Karpas-422 (cell line): ENCODE results near the gene SHISAL2B. TPM values are rescaled to one million over a fixed set of nuclear protein-coding genes. Genes with fewer than 3 reads are reported as not detected.

Experiments
- DNase-seq: peaks from one replicate; pipeline ENCODE4 v3.0.0-alpha.2; 2015
- H2AFZ ChIP-seq: fragments of 200-600 bp; sonication (generic); 2 replicates; pipeline ENCODE4 v1.6.1; 2014; ENCODE audit warnings: antibody characterized with exemption, low read length, mixed read lengths
- H3K27ac ChIP-seq: fragments of 200-600 bp; sonication (generic); 2 replicates; pipeline ENCODE4 v1.5.1; 2014; ENCODE audit warnings: mild to moderate bottlenecking, low read length, moderate library complexity
- H3K27me3 ChIP-seq: fragments of 200-600 bp; sonication (generic); 2 replicates; pipeline ENCODE4 v1.6.1; 2014; ENCODE audit warnings: low read length, mixed read lengths
- H3K36me3 ChIP-seq: fragments of 200-600 bp; sonication (generic); 2 replicates; pipeline ENCODE4 v1.6.1; 2014; ENCODE audit warnings: low read length, mixed read lengths; ENCODE audit not compliant: insufficient read depth
- H3K4me1 ChIP-seq: fragments of 200-600 bp; sonication (generic); 2 replicates; pipeline ENCODE4 v1.6.1; 2014; ENCODE audit warnings: mild to moderate bottlenecking, low read length, mixed read lengths
- H3K4me2 ChIP-seq: fragments of 200-600 bp; sonication (generic); 2 replicates; pipeline ENCODE4 v1.6.1; 2014; ENCODE audit warnings: low read length, low read depth, mild to moderate bottlenecking; ENCODE audit not compliant: poor library complexity, severe bottlenecking
- H3K4me3 ChIP-seq: fragments of 200-600 bp; sonication (generic); 2 replicates; pipeline ENCODE4 v1.5.1; 2014; ENCODE audit warnings: mild to moderate bottlenecking, antibody characterized with exemption, low read length, mixed read lengths
- H3K79me2 ChIP-seq: fragments of 200-600 bp; sonication (generic); 2 replicates; pipeline ENCODE4 v1.6.1; 2014; ENCODE audit warnings: mild to moderate bottlenecking, low read length, mixed read lengths
- H3K9ac ChIP-seq: fragments of 200-600 bp; sonication (generic); 2 replicates; pipeline ENCODE4 v1.6.0; 2014; ENCODE audit warnings: low read length
- H3K9me2 ChIP-seq: fragments of 200-600 bp; sonication (generic), shearing (Covaris generic); replicated peaks from 2 replicates; pipeline ENCODE4 v1.6.0; 2014; ENCODE audit warnings: mild to moderate bottlenecking, low read length, moderate library complexity; ENCODE audit not compliant: insufficient read depth
- H3K9me3 ChIP-seq: fragments of 300-700, 200-600 bp; sonication (generic); 2 replicates; pipeline ENCODE4 v1.6.1; 2014; ENCODE audit warnings: low read length, mixed read lengths
- H4K20me1 ChIP-seq: fragments of 200-600 bp; sonication (generic); 2 replicates; pipeline ENCODE4 v1.6.1; 2014; ENCODE audit warnings: mild to moderate bottlenecking, antibody characterized with exemption, low read length, low read depth; ENCODE audit not compliant: insufficient read depth
- total RNA-seq: library from RNA; depleted of rRNA; stranded (reverse); fragments of >200 nt; shearing (Covaris generic); gene quantifications from 2 replicates; pipeline ENCODE4 v1.2.3, GENCODE V29; 2014; ENCODE audit warnings: low replicate concordance; rRNA removed

Gene SHISAL2B
- total RNA-seq, 1 experiment from 2014 or later = not detected

DNA sequence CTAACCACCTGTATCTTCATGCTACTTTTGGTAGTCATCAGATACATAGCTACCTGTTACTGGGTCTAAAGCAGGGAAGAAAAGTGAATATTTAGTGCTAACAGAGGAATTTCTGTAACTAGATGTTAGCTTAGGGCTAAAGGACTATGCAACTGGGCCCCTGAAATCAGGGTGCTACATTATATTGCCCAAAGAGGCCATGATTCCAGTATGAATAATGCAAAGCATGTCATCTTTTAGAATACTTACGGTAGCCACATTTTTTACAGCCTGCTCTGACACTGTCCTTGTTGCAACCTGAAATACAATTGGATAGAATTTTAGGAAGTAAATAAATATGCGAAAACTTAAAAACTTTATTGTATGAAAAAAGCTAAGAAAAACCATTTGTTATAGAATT is 63.8 kb downstream of the SHISAL2B start:
- no peak overlapping the region for H2AFZ ChIP-seq
- no peak for DNase-seq
- no peaks in the 10 kb centered on the region for H3K9me3 ChIP-seq
- H3K9ac ChIP-seq = no peak overlapping the region
- H3K27ac ChIP-seq = no peak overlapping the region
- H4K20me1 ChIP-seq = no peaks in the 10 kb centered on the region
- H3K79me2 ChIP-seq = peaks cover 84% of the 10 kb centered on the region
- H3K9me2 ChIP-seq = no peaks in the 10 kb centered on the region
- H3K27me3 ChIP-seq = no peaks in the 10 kb centered on the region
- peaks cover 23% of the 10 kb centered on the region for H3K36me3 ChIP-seq
- H3K4me2 ChIP-seq = no peak overlapping the region
- H3K4me3 ChIP-seq = no peak overlapping the region
- H3K4me1 ChIP-seq = no peaks in the 10 kb centered on the region

DNA sequence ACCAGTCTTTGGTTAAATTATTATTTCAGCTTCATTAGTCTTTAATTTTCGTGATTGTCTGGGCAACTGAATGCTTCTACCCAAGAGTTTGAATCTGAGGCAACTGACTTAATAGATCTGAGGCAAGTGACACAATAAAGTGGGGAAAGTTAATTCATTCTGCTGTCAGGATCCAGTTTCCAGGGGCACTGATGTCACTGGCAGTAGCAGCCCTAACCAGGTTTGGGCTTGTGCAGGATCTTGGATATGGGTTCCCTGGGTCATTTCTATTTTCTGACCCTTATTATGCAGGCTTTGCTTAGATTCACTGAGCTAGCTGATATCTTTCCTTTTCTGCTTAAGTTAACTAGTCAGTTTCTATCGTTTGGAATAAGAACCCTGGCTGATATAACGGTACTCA is 68.6 kb downstream of the SHISAL2B start:
- Histone ChIP-seq H3K27me3 (no peaks in the 10 kb centered on the region), H3K9me3 (no peaks in the 10 kb centered on the region), H3K4me3 (no peak overlapping the region), H3K9me2 (no peaks in the 10 kb centered on the region), H3K9ac (no peak overlapping the region), H3K4me1 (no peaks in the 10 kb centered on the region), H3K79me2 (peaks cover 96% of the 10 kb centered on the region), H2AFZ (no peak overlapping the region), H4K20me1 (no peaks in the 10 kb centered on the region), H3K4me2 (no peak overlapping the region), H3K27ac (no peak overlapping the region), H3K36me3 (peaks cover 26% of the 10 kb centered on the region)
- no peak for DNase-seq

GRCh38 chr5:64759960-64760660 is 69.8 kb downstream of the SHISAL2B start:
- H4K20me1 ChIP-seq = no peaks in the 10 kb centered on the region
- H3K4me3 ChIP-seq = no peak overlapping the region
- H3K4me1 ChIP-seq = no peaks in the 10 kb centered on the region
- H3K79me2 ChIP-seq = peaks cover 96% of the 10 kb centered on the region
- H3K36me3 ChIP-seq = peaks cover 35% of the 10 kb centered on the region
- no peaks in the 10 kb centered on the region for H3K9me2 ChIP-seq
- H3K9ac ChIP-seq = no peak overlapping the region
- no peaks in the 10 kb centered on the region for H3K9me3 ChIP-seq
- no peak overlapping the region for H3K4me2 ChIP-seq
- DNase-seq = no peak
- no peak overlapping the region for H2AFZ ChIP-seq
- no peaks in the 10 kb centered on the region for H3K27me3 ChIP-seq
- no peak overlapping the region for H3K27ac ChIP-seq

DNA sequence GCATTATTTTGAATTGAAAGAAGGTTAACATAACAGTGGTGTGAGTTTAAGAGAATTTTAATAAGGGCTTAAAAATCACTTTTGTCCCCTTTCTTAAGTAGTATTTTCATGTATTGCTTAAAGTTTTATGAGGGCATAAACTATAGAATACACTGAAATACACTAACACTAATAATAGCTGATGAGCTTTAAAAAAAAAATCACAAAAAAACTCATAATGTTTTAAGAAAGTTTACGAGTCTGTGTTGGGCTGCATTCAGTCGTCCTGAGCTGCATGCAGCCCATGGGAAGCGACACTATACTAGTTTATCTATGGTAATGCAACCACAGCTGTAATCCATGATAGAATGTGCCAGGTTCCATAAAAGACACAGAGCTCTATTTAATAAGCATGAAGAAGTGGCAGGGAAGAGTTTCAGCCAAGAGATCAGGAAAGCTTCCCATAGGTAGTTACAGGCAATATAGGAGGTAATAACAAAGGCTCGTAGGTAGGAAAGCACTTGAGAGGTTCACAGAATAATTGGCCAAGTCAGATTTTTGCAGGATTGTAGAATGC is 73.7 kb downstream of the SHISAL2B start:
- Histone ChIP-seq H3K9me3 (no peaks in the 10 kb centered on the region), H3K4me1 (peaks cover 20% of the 10 kb centered on the region), H4K20me1 (no peaks in the 10 kb centered on the region), H3K9ac (no peak overlapping the region), H3K4me3 (no peak overlapping the region), H3K27ac (no peak overlapping the region), H3K27me3 (no peaks in the 10 kb centered on the region), H3K36me3 (peaks cover 39% of the 10 kb centered on the region; the same call in 1 of the 2 replicates), H3K9me2 (no peaks in the 10 kb centered on the region), H2AFZ (no peak overlapping the region), H3K4me2 (no peak overlapping the region), H3K79me2 (peaks cover 95% of the 10 kb centered on the region)
- no peak for DNase-seq

DNA sequence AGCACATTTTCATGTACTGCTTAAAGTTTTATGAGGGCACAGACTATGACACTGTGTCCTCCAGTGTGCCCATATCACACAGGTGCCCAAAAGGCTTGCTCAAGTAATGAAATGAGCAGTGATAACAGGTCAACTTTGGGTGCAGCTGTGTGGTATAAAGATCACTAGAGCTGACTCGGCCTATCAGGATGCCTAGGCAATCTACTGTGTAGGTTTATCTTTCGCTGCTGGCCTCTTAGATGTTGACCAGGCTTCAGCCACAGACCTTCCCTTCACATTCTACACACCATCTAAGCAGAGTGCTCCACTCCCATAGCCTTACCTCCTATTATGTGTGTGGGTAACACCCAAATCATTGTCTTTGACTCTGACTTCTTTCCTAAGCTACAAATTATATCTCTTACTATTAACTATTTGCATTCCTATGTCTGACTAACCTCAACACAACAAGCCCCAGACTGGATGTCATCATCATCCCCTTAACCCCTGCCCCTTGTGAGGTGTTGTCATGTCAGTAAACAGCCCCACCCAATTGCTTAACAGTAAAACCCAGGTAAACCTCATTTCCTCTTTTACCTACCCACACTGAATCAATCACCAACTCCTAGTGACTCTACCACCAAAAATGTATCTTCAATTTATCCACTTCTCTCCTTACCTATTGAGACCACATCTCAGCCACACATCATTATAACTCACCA is 75.7 kb downstream of the SHISAL2B start:
- DNase-seq = no peak
- H3K4me3 ChIP-seq = peak overlapping the region; percentile 81; the same call in 1 of the 2 replicates

DNA sequence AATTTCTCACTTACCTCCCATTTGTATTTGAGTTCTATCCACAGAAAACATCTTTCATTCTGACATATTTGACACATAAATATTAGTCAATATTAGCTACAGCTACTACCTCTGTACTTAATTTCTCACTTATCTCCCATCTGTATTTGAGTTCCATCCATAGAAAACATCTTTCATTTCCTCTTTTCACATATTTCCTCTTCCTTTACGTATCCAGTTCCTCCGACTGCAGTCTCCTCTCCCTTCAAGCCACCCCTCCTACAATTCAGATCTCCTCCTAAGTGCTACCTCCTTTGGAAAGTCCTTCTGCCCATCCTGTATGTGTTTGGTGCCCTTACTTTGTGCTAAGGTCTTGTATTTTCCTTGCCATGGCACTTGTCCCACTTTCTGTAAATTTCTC is 76.6 kb downstream of the SHISAL2B start:
- H3K9ac ChIP-seq = peak overlapping the region; percentile 87

More for the DNA sequence above, 75.7 kb downstream of the SHISAL2B start:
- Histone ChIP-seq H3K27ac (no peak overlapping the region), H3K36me3 (peaks cover 29% of the 10 kb centered on the region; the same call in 1 of the 2 replicates), H3K9me3 (no peaks in the 10 kb centered on the region), H3K27me3 (no peaks in the 10 kb centered on the region), H3K9me2 (no peaks in the 10 kb centered on the region), H4K20me1 (no peaks in the 10 kb centered on the region), H2AFZ (no peak overlapping the region), H3K4me2 (peak overlapping the region; percentile 94), H3K9ac (no peak overlapping the region), H3K4me1 (peaks cover 36% of the 10 kb centered on the region), H3K79me2 (peaks cover 95% of the 10 kb centered on the region)

More for the DNA sequence above, 76.6 kb downstream of the SHISAL2B start:
- H3K27ac ChIP-seq = peak overlapping the region; percentile 71; the same call in 1 of the 2 replicates
- no peak overlapping the region for H2AFZ ChIP-seq
- peaks cover 29% of the 10 kb centered on the region; the same call in 1 of the 2 replicates for H3K36me3 ChIP-seq
- H3K9me3 ChIP-seq = no peaks in the 10 kb centered on the region
- H3K79me2 ChIP-seq = peaks cover 95% of the 10 kb centered on the region
- H3K27me3 ChIP-seq = no peaks in the 10 kb centered on the region
- H3K4me3 ChIP-seq = peak overlapping the region; percentile 81
- peak overlapping the region; percentile 94 for H3K4me2 ChIP-seq
- H3K9me2 ChIP-seq = no peaks in the 10 kb centered on the region
- peak; percentile 48 for DNase-seq
- H4K20me1 ChIP-seq = no peaks in the 10 kb centered on the region
- peaks cover 46% of the 10 kb centered on the region for H3K4me1 ChIP-seq

Other genes starting within 250 kb of the SHISAL2B start
- gene RGS7BP, start 184.5 kb upstream of the SHISAL2B start, total RNA-seq = not detected in 2 replicates
- 3.3 and 29.4 TPM in 2 replicates for gene SREK1IP1, start 78.2 kb downstream of the SHISAL2B start, total RNA-seq
- gene CWC27, start 78.4 kb downstream of the SHISAL2B start, total RNA-seq = 19.5 and 24.5 TPM in 2 replicates